GM12878 (cell line): ENCODE results near the gene SHPK. TPM values are rescaled to one million over a fixed set of nuclear protein-coding genes. Genes with fewer than 3 reads are reported as not detected.

ENCODE experiments used
- ATAC-seq: fragments of 200-7000 bp; cut with Tn5 transposase; 3 replicates; pipeline ENCODE4 v1.9.1; 2020; ENCODE audit warnings: mild to moderate bottlenecking, moderate library complexity
- Bru-seq: library from RNA; stranded (reverse); fragments of 400-500 nt; gene quantifications from one replicate; lab custom pipeline; 2021; lab: Mats Ljungman, UMichigan
- BruChase-seq, 2 experiments: library from RNA; stranded (reverse); fragments of 400-500 nt; gene quantifications; one replicate each; lab custom pipeline; 2021; lab: Mats Ljungman, UMichigan
- BruUV-seq: library from RNA; stranded (reverse); fragments of 400-500 nt; replicated peaks from 2 replicates; lab custom pipeline; 2021; lab: Mats Ljungman, UMichigan
- CTCF ChIA-PET: fragments of 300-600 bp; sonication (Branson Sonifier 250); formaldehyde crosslinking; extraction: SDS; loops from one replicate; lab custom pipeline; 2021; ENCODE audit warnings: inconsistent platforms; lab: Yijun Ruan, JAX
- POLR2A ChIA-PET: fragments of 350-600 bp; formaldehyde crosslinking; extraction: SDS; loops from one replicate; lab custom pipeline; 2021; ENCODE audit warnings: inconsistent platforms; lab: Charles Lee
- RAD21 ChIA-PET: fragments of 300-600 bp; sonication (Branson Sonifier 250); formaldehyde crosslinking; loops from one replicate; lab custom pipeline; 2023; ENCODE audit warnings: antibody characterized with exemption; ENCODE audit not compliant: unreplicated experiment; lab: Charles Lee
- SMC1A ChIA-PET: fragments of 300-600 bp; sonication (Branson Sonifier 250); formaldehyde crosslinking; loops from one replicate; lab custom pipeline; 2023; ENCODE audit not compliant: unreplicated experiment, uncharacterized antibody; lab: Charles Lee
- DNase-seq: peaks from one replicate; pipeline ENCODE4 v3.0.0-alpha.2; 2011; ENCODE audit warnings: low read depth, low spot score
- FAIRE-seq: peaks from 3 replicates; lab custom pipeline; 2011; peaks lifted over from hg19 to GRCh38; lab: Jason Lieb, UNC
- H2AFZ ChIP-seq: 2 replicates; pipeline ENCODE4 v1.6.0; 2011; ENCODE audit warnings: low read depth, low read length, control low read depth; ENCODE audit not compliant: control insufficient read depth
- H3K27ac ChIP-seq: 2 replicates; pipeline ENCODE4 v1.5.1; 2011; ENCODE audit warnings: control low read depth; ENCODE audit not compliant: control insufficient read depth, insufficient read depth
- H3K27me3 ChIP-seq, 2 experiments: replicated peaks in 1 of 2; 2 replicates each; pipeline versions ENCODE4 v1.6.0 to v1.6.1; 2011; ENCODE audit warnings: low read length in 1 of 2; ENCODE audit not compliant: control insufficient read depth in 2 of 2, insufficient read depth in 2 of 2
- H3K36me3 ChIP-seq, 2 experiments: 2 replicates each; pipeline ENCODE4 v1.5.1; 2011; ENCODE audit warnings: low read length in 1 of 2; ENCODE audit not compliant: control insufficient read depth in 2 of 2, insufficient read depth in 2 of 2
- H3K4me1 ChIP-seq: 2 replicates; pipeline ENCODE4 v1.6.1; 2011; ENCODE audit warnings: mild to moderate bottlenecking, low read length, moderate library complexity, mixed read lengths; ENCODE audit not compliant: control insufficient read depth, insufficient read depth
- H3K4me2 ChIP-seq: 2 replicates; pipeline ENCODE4 v1.6.0; 2011; ENCODE audit warnings: control low read depth; ENCODE audit not compliant: control insufficient read depth, insufficient read depth
- H3K4me3 ChIP-seq: fragments of 200-600 bp; sonication (generic); 2 replicates; pipeline ENCODE4 v1.5.1; 2016
- H3K79me2 ChIP-seq: 2 replicates; pipeline ENCODE4 v1.6.0; 2011; ENCODE audit warnings: low read length; ENCODE audit not compliant: control insufficient read depth, insufficient read depth
- H3K9ac ChIP-seq: 2 replicates; pipeline ENCODE4 v1.8.0; 2011; ENCODE audit warnings: low read length, control low read depth, mixed read lengths; ENCODE audit not compliant: control insufficient read depth, insufficient read depth
- H3K9me3 ChIP-seq: replicated peaks from 3 replicates; pipeline ENCODE4 v1.5.1; 2011; ENCODE audit warnings: mild to moderate bottlenecking, low read length; ENCODE audit not compliant: control insufficient read depth, insufficient read depth
- H4K20me1 ChIP-seq: 2 replicates; pipeline ENCODE4 v1.6.0; 2011; ENCODE audit not compliant: control insufficient read depth, insufficient read depth
- BRCA1 ChIP-seq: IDR thresholded peaks from 2 replicates; pipeline ENCODE4 v1.6.1; 2011; ENCODE audit warnings: low read depth, low read length, improper control_type of control experiment
- CBX3 ChIP-seq: fragments of 200-600 bp; sonication (generic); IDR thresholded peaks from 2 replicates; pipeline ENCODE4 v1.6.1; 2016; ENCODE audit warnings: low read depth, borderline replicate concordance
- CHD2 ChIP-seq: IDR thresholded peaks from 2 replicates; pipeline ENCODE4 v1.6.1; 2011; ENCODE audit warnings: low read depth, low read length, improper control_type of control experiment, borderline replicate concordance
- EZH2 ChIP-seq: IDR thresholded peaks from 2 replicates; pipeline ENCODE4 v1.6.1; 2012; ENCODE audit warnings: low read depth, mild to moderate bottlenecking, control low read depth, inconsistent platforms, low read length, borderline replicate concordance; ENCODE audit not compliant: control insufficient read depth
- GABPA ChIP-seq: IDR thresholded peaks from 2 replicates; pipeline ENCODE4 v1.6.1; 2014; ENCODE audit warnings: antibody characterized with exemption, low read depth, mild to moderate bottlenecking, inconsistent platforms
- GATAD2B ChIP-seq: fragments of 450-650 bp; conservative IDR thresholded peaks from 2 replicates; pipeline ENCODE4 v1.6.1; 2017; ENCODE audit warnings: low read depth, mild to moderate bottlenecking, moderate library complexity
- HCFC1 ChIP-seq: fragments of 150-350 bp; IDR thresholded peaks from 2 replicates; pipeline ENCODE4 v1.6.1; 2014; ENCODE audit warnings: low read length
- MXI1 ChIP-seq: fragments of 150-350 bp; IDR thresholded peaks from 2 replicates; pipeline ENCODE4 v1.6.1; 2011; ENCODE audit warnings: low read depth, mild to moderate bottlenecking, inconsistent platforms, low read length, improper control_type of control experiment
- NKRF ChIP-seq: fragments of 450-650 bp; conservative IDR thresholded peaks from 2 replicates; pipeline ENCODE4 v1.6.1; 2017; ENCODE audit warnings: mild to moderate bottlenecking, moderate library complexity
- POLR2AphosphoS5 ChIP-seq: IDR thresholded peaks from 2 replicates; pipeline ENCODE4 v1.6.1; 2011; ENCODE audit warnings: mild to moderate bottlenecking, low read length, inconsistent platforms
- RELB ChIP-seq: fragments of 450-650 bp; IDR thresholded peaks from 2 replicates; pipeline ENCODE4 v1.6.1; 2017; ENCODE audit warnings: low read depth, mild to moderate bottlenecking, moderate library complexity
- YBX1 ChIP-seq: fragments of 450-650 bp; IDR thresholded peaks from 2 replicates; pipeline ENCODE4 v1.6.1; 2016; ENCODE audit warnings: antibody characterized with exemption
- WGBS: methylation state at CpG from one replicate; pipeline ENCODE4 v1.1.6; 2016; ENCODE audit warnings: low lambda C conversion rate; ENCODE audit not compliant: insufficient replicate concordance, insufficient coverage; ENCODE audit errors: missing lambda C conversion rate; 5-methylcytosine and 5-hydroxymethylcytosine counted together
- in situ Hi-C: fragments of 300-500 bp; cut with MboI; formaldehyde crosslinking; loops from 9 replicates; pipeline ENCODE4 v1.14.3; 2018; ENCODE audit warnings: mixed read lengths
- intact Hi-C: fragments of 100-400 bp; cut with micrococcal nuclease; formaldehyde crosslinking; loops from one replicate; pipeline ENCODE4 v1.14.2; 2022; ENCODE audit not compliant: unreplicated experiment
- long read RNA-seq, 2 experiments: library from polyadenylated mRNA; unstranded; transcript quantifications; one replicate each; pipeline ENCODE4 v2.0.0, GENCODE V29; 2019 to 2020
- polyA minus RNA-seq, 3 experiments: library from RNA; depleted of rRNA, polyadenylated mRNA; stranded (reverse); fragments of >200 nt; gene quantifications; 2 replicates each; pipeline ENCODE4 v1.2.3, GENCODE V29; 2011
- polyA plus RNA-seq, 11 experiments: library from polyadenylated mRNA; depleted of rRNA in 4 of 11; unstranded in 6 of 11; stranded (reverse) in 5 of 11; fragments of >200 nt; fragmentation: Nextera tagmentation in 4 of 11; fragmentation: Illumina TruSeq in 1 of 11; extraction: Ambion mirVana in 4 of 11; extraction: Trizol in 1 of 11; gene quantifications; 1 replicate in 1 of 11; 2 replicates in 10 of 11; pipeline versions ENCODE4 v1.2.1 to v1.2.3, GENCODE V29; 2011 to 2016; ENCODE audit warnings: inconsistent platforms in 2 of 11, missing spikeins in 2 of 11, low read depth in 1 of 11
- total RNA-seq, 4 experiments: library from RNA; depleted of rRNA in 3 of 4; stranded (reverse); fragments of >200 nt in 3 of 4; fragmentation: Illumina TruSeq in 1 of 4; extraction: Trizol in 1 of 4; gene quantifications; 2 replicates each; pipeline versions ENCODE4 v1.2.1 to v1.2.3, GENCODE V29; 2013 to 2021

SHPK gene
- 36.6 and 37.2 TPM in 2 replicates for total RNA-seq (2013; cell fraction: nucleolus; rRNA removed)
- total RNA-seq (2014; rRNA removed) (15.1 and 16.6 TPM in 2 replicates), total RNA-seq (2014; rRNA removed; fragmentation: Illumina TruSeq; extraction: Trizol) (9.7 and 10.8 TPM in 2 replicates), total RNA-seq (2021) (11.7 and 12.9 TPM in 2 replicates), polyA plus RNA-seq (2011; rRNA removed) (8.0 and 13.9 TPM in 2 replicates), polyA plus RNA-seq (2014; fragmentation: Illumina TruSeq; extraction: Trizol) (7.8 and 9.5 TPM in 2 replicates), polyA plus RNA-seq (2014; fragmentation: Nextera tagmentation; extraction: Ambion mirVana) (1 to 10 TPM; 1.7 to 1.8 TPM), polyA plus RNA-seq (2014; rRNA removed) (12.9 and 15.6 TPM in 2 replicates), polyA plus RNA-seq (2016; fragmentation: Nextera tagmentation; extraction: Ambion mirVana) (10 to 100 TPM; 13.0 to 13.2 TPM), polyA minus RNA-seq (2011; rRNA and poly(A)+ RNA removed) (22.9 and 29.9 TPM in 2 replicates), Bru-seq, nascent RNA (percentile 70 among the genes with signal in this experiment), BruChase-seq, experiment 1, labeled RNA remaining after a 6-hour chase (percentile 89 among the genes with signal in this experiment), BruChase-seq, experiment 2, labeled RNA remaining after a 2-hour chase (percentile 93 among the genes with signal in this experiment)
- polyA plus RNA-seq (2011; ENCODE audit: low read depth): 4.8 TPM
- 18.3 and 23.7 TPM in 2 replicates for polyA plus RNA-seq (2011; cell fraction: cytosol; rRNA removed)
- 8.6 and 11.5 TPM in 2 replicates for polyA plus RNA-seq (2011; cell fraction: nucleus; rRNA removed)
- polyA plus RNA-seq (2012): 7.7 and 7.9 TPM in 2 replicates
- polyA minus RNA-seq (2011; cell fraction: cytosol; rRNA and poly(A)+ RNA removed): 6.3 and 9.7 TPM in 2 replicates
- polyA minus RNA-seq (2011; cell fraction: nucleus; rRNA and poly(A)+ RNA removed): 5.3 and 11.5 TPM in 2 replicates
- long read RNA-seq, experiment 1, transcript SHPK-201 (7 exons, 3,838 nt): major isoform, 10 of 12 reads
- long read RNA-seq, experiment 1, partial matches to known transcripts: 1 of 12 reads
- long read RNA-seq, experiment 1, other reads (novel, unspliced or antisense): 1 of 12 reads
- long read RNA-seq, experiment 2, transcript SHPK-201 (7 exons, 3,838 nt): major isoform, 5 of 10 reads
- long read RNA-seq, experiment 2, partial matches to known transcripts: 2 of 10 reads
- long read RNA-seq, experiment 2, other reads (novel, unspliced or antisense): 3 of 10 reads

GRCh38 chr17:3636154-3636907, at the start of gene SHPK, which contains the start of gene CTNS:
TSS of gene SHPK (minus strand) at chr17:3636250. CDS start at chr17:3636219, 31 bp downstream.
TSS of gene CTNS (plus strand) at chr17:3636760. CDS start at chr17:3640207, 3,447 bp downstream.
- peak within 1 kb of the TSS; percentile 98 for H3K27ac ChIP-seq
- H3K4me3 ChIP-seq: peak within 1 kb of the TSS; percentile 94
- H3K36me3 ChIP-seq: no peaks in the 10 kb centered on the region; a peak in 2 of 4 replicates
- no peaks in the 10 kb centered on the region for H3K27me3 ChIP-seq
- ChIA-PET POLR2A (interaction anchor here (0.6 to 1.3 kb wide), 13 partner anchors 9 to 275 kb away, joined by 3 to 11 read pairs (median 4); partner anchors contain the start of genes HASPIN and TRPV3), SMC1A (interaction anchor here (0.8 to 1.7 kb wide), 10 partner anchors 9 to 101 kb away, joined by 3 to 6 read pairs (median 4); no protein-coding TSS in a partner anchor), CTCF (interaction anchor here (0.6 to 1.6 kb wide), 7 partner anchors 9 to 161 kb away, joined by 3 to 17 read pairs (median 4); no protein-coding TSS in a partner anchor), RAD21 (interaction anchor here (0.8 to 3.1 kb wide), 12 partner anchors 11 to 210 kb away, joined by 3 to 26 read pairs (median 5); partner anchors contain the start of genes HASPIN and TRPV3)
- H3K79me2 ChIP-seq: peaks cover 12% of the 10 kb centered on the region
- BruUV-seq: no TSS peak
- H2AFZ ChIP-seq: peak within 1 kb of the TSS; percentile 97
- intact Hi-C loops: loop anchor here (2.0 kb wide), 1 partner anchor 78 kb away; no protein-coding TSS in a partner anchor
- in situ Hi-C loops: no loop called here
- DNase-seq: peak; percentile 68
- H3K9ac ChIP-seq: peak within 1 kb of the TSS; percentile 90
- peak; percentile 99 for ATAC-seq
- no peaks in the 10 kb centered on the region for H4K20me1 ChIP-seq
- H3K9me3 ChIP-seq: no peaks in the 10 kb centered on the region
- peak; percentile 96 for FAIRE-seq
- WGBS: 2% methylated on average over 64 of the region's 68 CpGs
- peak within 1 kb of the TSS; percentile 98 for H3K4me2 ChIP-seq
- peaks cover 4% of the 10 kb centered on the region; the same call in 1 of the 2 replicates for H3K4me1 ChIP-seq
- TF ChIP-seq CBX3: no peak
- TF ChIP-seq POLR2AphosphoS5: no peak
- peak; percentile 67; the same call in 1 of the 2 replicates for TF ChIP-seq GATAD2B
- peak; percentile 85 for TF ChIP-seq MXI1
- TF ChIP-seq HCFC1: peak; percentile 93
- peak; percentile 97 for TF ChIP-seq NKRF
- TF ChIP-seq EZH2: no peak
- no peak for TF ChIP-seq BRCA1
- TF ChIP-seq CHD2: peak; percentile 36; the same call in 1 of the 2 replicates
- TF ChIP-seq YBX1: no peak
- peak; percentile 42; the same call in 1 of the 2 replicates for TF ChIP-seq RELB
- TF ChIP-seq GABPA: peak; percentile 90
